H1 (cell line): ENCODE results near the gene FBN1. TPM values are rescaled to one million over a fixed set of nuclear protein-coding genes. Genes with fewer than 3 reads are reported as not detected.

Experiments used
- CTCF ChIA-PET: fragments of 300-600 bp; sonication (Branson Sonifier 250); formaldehyde crosslinking; loops from one replicate; lab custom pipeline; 2021; ENCODE audit not compliant: partially characterized antibody; lab: Charles Lee
- POLR2A ChIA-PET: fragments of 300-600 bp; sonication (Branson Sonifier 250); formaldehyde crosslinking; loops from one replicate; lab custom pipeline; 2021; ENCODE audit warnings: inconsistent platforms; ENCODE audit not compliant: partially characterized antibody; lab: Charles Lee
- DNase-seq, 2 experiments: peaks; one replicate each; pipeline versions ENCODE4 v3.0.0 to v3.0.0-alpha.2; 2010 to 2022; ENCODE audit warnings: low spot score in 2 of 2, low read depth in 1 of 2, mixed read lengths in 1 of 2
- FAIRE-seq: peaks from 2 replicates; lab custom pipeline; 2011; peaks lifted over from hg19 to GRCh38; lab: Jason Lieb, UNC
- H2AFZ ChIP-seq: 2 replicates; pipeline ENCODE4 v1.8.1; 2012; ENCODE audit warnings: low read length, inconsistent platforms
- H2AK5ac ChIP-seq: 2 replicates; pipeline ENCODE4 v1.6.1; 2013; ENCODE audit warnings: low read depth, low read length
- H2BK120ac ChIP-seq: replicated peaks from 2 replicates; pipeline ENCODE3; 2013; ENCODE audit warnings: low read depth, low read length, inconsistent platforms
- H2BK12ac ChIP-seq: 2 replicates; pipeline ENCODE4 v1.6.1; 2013; ENCODE audit warnings: low read depth, low read length
- H2BK15ac ChIP-seq: 2 replicates; pipeline ENCODE4 v1.6.1; 2013; ENCODE audit warnings: low read length
- H2BK20ac ChIP-seq: 2 replicates; pipeline ENCODE4 v1.6.1; 2013; ENCODE audit warnings: low read length
- H2BK5ac ChIP-seq: 2 replicates; pipeline ENCODE4 v1.6.1; 2013; ENCODE audit warnings: low read depth, low read length
- H3K14ac ChIP-seq: 2 replicates; pipeline ENCODE4 v1.6.1; 2013; ENCODE audit warnings: inconsistent platforms; ENCODE audit not compliant: insufficient read length
- H3K18ac ChIP-seq: 2 replicates; pipeline ENCODE4 v1.6.1; 2013; ENCODE audit warnings: low read length; ENCODE audit errors: extremely low read depth
- H3K23ac ChIP-seq: 2 replicates; pipeline ENCODE4 v1.6.1; 2013; ENCODE audit warnings: inconsistent platforms; ENCODE audit not compliant: insufficient read length
- H3K23me2 ChIP-seq: 2 replicates; pipeline ENCODE4 v1.6.1; 2013; ENCODE audit warnings: low read depth, low read length
- H3K27ac ChIP-seq: 2 replicates; pipeline ENCODE4 v1.6.1; 2011; ENCODE audit warnings: low read depth, low read length, inconsistent platforms
- H3K27me3 ChIP-seq, 4 experiments: replicated peaks in 1 of 4; 1 replicate in 1 of 4; 2 replicates in 3 of 4; pipeline versions ENCODE4 v1.6.1 to v1.8.1; 2011 to 2013; ENCODE audit warnings: low read length in 3 of 4, mild to moderate bottlenecking in 3 of 4, inconsistent platforms in 2 of 4, mixed read lengths in 2 of 4, moderate library complexity in 1 of 4; ENCODE audit not compliant: control insufficient read depth in 3 of 4, insufficient read depth in 3 of 4; ENCODE audit errors: extremely low read depth in 1 of 4
- H3K36me3 ChIP-seq, 4 experiments: 2 replicates each; pipeline versions ENCODE4 v1.6.1 to v1.8.1; 2011 to 2013; ENCODE audit warnings: mild to moderate bottlenecking in 4 of 4, low read length in 3 of 4, moderate library complexity in 2 of 4, control low read depth in 1 of 4, inconsistent platforms in 1 of 4; ENCODE audit not compliant: insufficient read depth in 4 of 4, control insufficient read depth in 2 of 4
- H3K4ac ChIP-seq: replicated peaks from 2 replicates; pipeline ENCODE3; 2013; ENCODE audit warnings: low read length, low read depth, mixed read lengths, inconsistent platforms; ENCODE audit not compliant: insufficient read length
- H3K4me1 ChIP-seq, 4 experiments: replicated peaks in 1 of 4; 1 replicate in 1 of 4; 2 replicates in 3 of 4; pipeline versions ENCODE4 v1.6.1 to v1.8.1; 2011 to 2013; ENCODE audit warnings: low read length in 3 of 4, inconsistent platforms in 2 of 4, mixed read lengths in 1 of 4; ENCODE audit not compliant: insufficient read depth in 4 of 4, control insufficient read depth in 3 of 4
- H3K4me2 ChIP-seq, 2 experiments: 2 replicates each; pipeline versions ENCODE4 v1.6.1 to v1.8.1; 2011 to 2013; ENCODE audit warnings: low read depth in 2 of 2, low read length in 2 of 2, control low read depth in 1 of 2, inconsistent platforms in 1 of 2, mild to moderate bottlenecking in 1 of 2; ENCODE audit not compliant: insufficient read depth in 1 of 2
- H3K4me3 ChIP-seq, 4 experiments: fragments of 200-600, 300-600 bp in 1 of 4; sonication (generic), shearing (Covaris generic), sonication (Bioruptor Twin) in 1 of 4; 2 replicates each; pipeline versions ENCODE4 v1.5.1 to v1.8.1; 2011 to 2016; ENCODE audit warnings: low read length in 4 of 4, low read depth in 3 of 4, control low read depth in 2 of 4, inconsistent platforms in 2 of 4, mild to moderate bottlenecking in 2 of 4, mixed read lengths in 1 of 4, moderate library complexity in 1 of 4; ENCODE audit not compliant: insufficient read depth in 2 of 4; ENCODE audit errors: extremely low read depth in 1 of 4
- H3K56ac ChIP-seq: replicated peaks from 2 replicates; pipeline ENCODE3; 2013; ENCODE audit warnings: low read depth, mild to moderate bottlenecking, mixed read lengths, low read length, inconsistent platforms; ENCODE audit not compliant: insufficient read length
- H3K79me1 ChIP-seq: 2 replicates; pipeline ENCODE4 v1.6.1; 2013; ENCODE audit warnings: low read depth, low read length, control low read depth
- H3K79me2 ChIP-seq, 2 experiments: 2 replicates each; pipeline versions ENCODE4 v1.6.1 to v1.8.1; 2012 to 2013; ENCODE audit warnings: low read length in 2 of 2, mild to moderate bottlenecking in 2 of 2, inconsistent platforms in 1 of 2; ENCODE audit not compliant: insufficient read depth in 2 of 2, control insufficient read depth in 1 of 2
- H3K9ac ChIP-seq, 4 experiments: replicated peaks in 1 of 4; 1 replicate in 1 of 4; 2 replicates in 3 of 4; pipeline versions ENCODE4 v1.6.1 to v1.8.1; 2011 to 2013; ENCODE audit warnings: low read depth in 3 of 4, low read length in 3 of 4, control low read depth in 2 of 4, mild to moderate bottlenecking in 2 of 4, moderate library complexity in 2 of 4, inconsistent platforms in 1 of 4; ENCODE audit errors: extremely low read depth in 1 of 4
- H3K9me3 ChIP-seq, 2 experiments: 2 replicates each; pipeline versions ENCODE4 v1.6.1 to v1.8.1; 2012 to 2013; ENCODE audit warnings: mild to moderate bottlenecking in 2 of 2, moderate library complexity in 2 of 2, control low read depth in 1 of 2, inconsistent platforms in 1 of 2, low read depth in 1 of 2, low read length in 1 of 2, mixed read lengths in 1 of 2; ENCODE audit not compliant: insufficient read depth in 2 of 2
- H4K20me1 ChIP-seq, 2 experiments: replicated peaks in 1 of 2; 2 replicates each; pipeline versions ENCODE3 to v1.8.1; 2011 to 2013; ENCODE audit warnings: inconsistent platforms in 2 of 2, low read length in 2 of 2, mild to moderate bottlenecking in 1 of 2; ENCODE audit not compliant: insufficient read depth in 2 of 2, control insufficient read depth in 1 of 2
- H4K5ac ChIP-seq: 2 replicates; pipeline ENCODE4 v1.6.1; 2013; ENCODE audit warnings: low read length, low read depth, mixed read lengths, inconsistent platforms; ENCODE audit not compliant: insufficient read length
- H4K8ac ChIP-seq: 2 replicates; pipeline ENCODE4 v1.8.0; 2013; ENCODE audit warnings: mild to moderate bottlenecking, moderate library complexity, low read length, inconsistent platforms; ENCODE audit not compliant: insufficient read depth; ENCODE audit errors: extremely low read depth
- H4K91ac ChIP-seq: replicated peaks from 2 replicates; pipeline ENCODE3; 2013; ENCODE audit warnings: low read length, mixed read lengths, inconsistent platforms; ENCODE audit not compliant: insufficient read length
- CBX5 ChIP-seq: fragments of 300-800, 300-1000 bp; sonication (generic); IDR thresholded peaks from 2 replicates; pipeline ENCODE4 v1.7.1; 2016; ENCODE audit warnings: antibody characterized with exemption, low read length, low read depth
- HDAC6 ChIP-seq: IDR thresholded peaks from one replicate; pipeline ENCODE4 v1.7.1; 2012; ENCODE audit warnings: low read depth, mild to moderate bottlenecking, inconsistent platforms, low read length, moderate library complexity
- JUND ChIP-seq: IDR thresholded peaks from 2 replicates; pipeline ENCODE4 v1.6.1; 2011; ENCODE audit warnings: mild to moderate bottlenecking, improper control_type of control experiment, low read length
- KDM4A ChIP-seq: IDR thresholded peaks from one replicate; pipeline ENCODE4 v1.7.1; 2012; ENCODE audit warnings: low read depth, mild to moderate bottlenecking, moderate library complexity, low read length, inconsistent platforms; ENCODE audit not compliant: severe bottlenecking
- POU5F1 ChIP-seq: IDR thresholded peaks from 2 replicates; pipeline ENCODE4 v1.6.1; 2011; ENCODE audit warnings: low read depth, mild to moderate bottlenecking, low read length, moderate library complexity
- RBBP5 ChIP-seq: IDR thresholded peaks from 2 replicates; pipeline ENCODE4 v1.7.1; 2012; ENCODE audit warnings: low read depth, mild to moderate bottlenecking, inconsistent platforms, low read length, moderate library complexity, borderline replicate concordance
- RFX5 ChIP-seq: IDR thresholded peaks from 2 replicates; pipeline ENCODE4 v1.6.1; 2011; ENCODE audit warnings: low read depth, low read length, improper control_type of control experiment, borderline replicate concordance
- RNF2 ChIP-seq: fragments of 200-900, 300-1000 bp; sonication (generic); IDR thresholded peaks from 2 replicates; pipeline ENCODE4 v1.7.1; 2016; ENCODE audit warnings: borderline replicate concordance, low read depth, mild to moderate bottlenecking, antibody characterized with exemption, low read length; ENCODE audit not compliant: poor library complexity, severe bottlenecking; ENCODE audit errors: missing control alignments
- SP1 ChIP-seq: IDR thresholded peaks from 2 replicates; pipeline ENCODE4 v1.6.1; 2011; ENCODE audit warnings: low read depth, low read length
- SP2 ChIP-seq: IDR thresholded peaks from 2 replicates; pipeline ENCODE4 v1.6.1; 2012; ENCODE audit warnings: mild to moderate bottlenecking, low read length, inconsistent platforms
- TAF1 ChIP-seq: IDR thresholded peaks from 2 replicates; pipeline ENCODE4 v1.6.1; 2011; ENCODE audit warnings: mild to moderate bottlenecking, low read depth, low read length
- TBP ChIP-seq: IDR thresholded peaks from 2 replicates; pipeline ENCODE4 v1.6.1; 2011; ENCODE audit warnings: low read depth, low read length, improper control_type of control experiment
- TCF12 ChIP-seq: IDR thresholded peaks from 2 replicates; pipeline ENCODE4 v1.6.1; 2011; ENCODE audit warnings: low read depth, mild to moderate bottlenecking, low read length
- WGBS, 2 experiments: shearing (Covaris generic) in 1 of 2; methylation state at CpG; one replicate each; pipeline versions ENCODE4 v1.1.6 to v1.1.7; 2013 to 2015; ENCODE audit warnings: low lambda C conversion rate in 2 of 2, mixed read lengths in 2 of 2, inconsistent platforms in 1 of 2, low coverage in 1 of 2, missing lambda C conversion rate in 1 of 2; ENCODE audit not compliant: insufficient replicate concordance in 2 of 2, insufficient coverage in 1 of 2, insufficient read length in 1 of 2; ENCODE audit errors: extremely low coverage in 1 of 2, missing lambda C conversion rate in 1 of 2; 5-methylcytosine and 5-hydroxymethylcytosine counted together
- polyA plus RNA-seq, 7 experiments: library from polyadenylated mRNA; depleted of rRNA in 3 of 7; stranded (reverse) in 5 of 7; unstranded in 2 of 7; fragments of >200 nt in 5 of 7; fragments of 200-250 nt in 2 of 7; gene quantifications; 1 replicate in 5 of 7; 2 replicates in 1 of 7; 4 replicates in 1 of 7; pipeline versions ENCODE4 v1.2.1 to v1.2.3, GENCODE V29; 2011 to 2013; ENCODE audit warnings: missing spikeins in 2 of 7, mixed read lengths in 2 of 7
- total RNA-seq: library from RNA; stranded (reverse); fragmentation: NEBNext Ultra II Directional; extraction: Animal tissue kit (Norgen Biotek cat#: 25700); gene quantifications from 2 replicates; pipeline ENCODE4 v1.2.1, GENCODE V29; 2021
- TF ChIP-seq, protein P1 (sequence below): IDR thresholded peaks from 2 replicates; pipeline ENCODE4 v1.6.1; 2012; ENCODE audit warnings: low read length, inconsistent platforms

Gene FBN1
- total and polyA plus RNA-seq, 2 of the 8 experiments (the other 6 are each of a cell fraction or from before 2014, with no cell fraction given): 3.0 to 4.0 TPM

DNA sequence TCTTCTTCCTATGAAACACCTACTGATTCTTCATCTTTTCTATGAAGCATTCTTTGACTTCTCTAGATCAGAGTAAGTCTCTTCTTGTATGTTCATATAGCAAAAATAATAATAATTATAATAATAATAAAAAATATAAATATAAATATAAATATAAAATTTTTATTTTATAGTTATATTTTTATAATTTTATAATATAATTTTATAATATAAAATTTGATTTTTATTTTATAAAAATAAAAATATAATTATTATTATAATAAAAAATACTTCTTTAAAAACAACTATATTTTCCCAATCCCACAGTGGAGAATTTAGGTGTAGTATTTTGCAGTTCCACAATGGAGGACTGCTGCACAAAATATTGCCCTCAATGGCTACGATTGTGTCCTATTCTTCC is 279.9 kb downstream of the FBN1 start:
- ChIA-PET POLR2A (no interaction called here), CTCF (interaction anchor here (0.7 to 1.9 kb wide), 3 partner anchors 29 to 337 kb away, joined by 3 to 5 read pairs (median 4); no protein-coding TSS in a partner anchor)
- FAIRE-seq (no peak), DNase-seq (no peak)
- no peak overlapping the region for H3K56ac ChIP-seq
- H4K91ac ChIP-seq: no peak overlapping the region
- no peaks in the 10 kb centered on the region for H3K79me1 ChIP-seq
- H3K36me3 ChIP-seq: no peaks in the 10 kb centered on the region
- H2BK5ac ChIP-seq: no peak overlapping the region
- H4K20me1 ChIP-seq: no peaks in the 10 kb centered on the region
- no peak overlapping the region for H3K14ac ChIP-seq
- no peak overlapping the region for H2AK5ac ChIP-seq
- H4K5ac ChIP-seq: no peak overlapping the region
- H3K4ac ChIP-seq: no peak overlapping the region
- no peak overlapping the region for H3K18ac ChIP-seq
- no peaks in the 10 kb centered on the region for H3K27me3 ChIP-seq
- H3K9me3 ChIP-seq: no peaks in the 10 kb centered on the region
- H3K23me2 ChIP-seq: no peaks in the 10 kb centered on the region
- no peak overlapping the region for H3K27ac ChIP-seq
- no peak overlapping the region for H2BK12ac ChIP-seq
- no peaks in the 10 kb centered on the region for H3K4me1 ChIP-seq
- H2BK20ac ChIP-seq: no peak overlapping the region
- no peak overlapping the region for H3K4me2 ChIP-seq
- H3K23ac ChIP-seq: no peak overlapping the region
- no peak overlapping the region for H3K9ac ChIP-seq
- 89% methylated on average over 1 of the region's 1 CpG; no CpG with 5 or more reads in 1 of the 2 experiments for WGBS, 2 experiments
- H3K4me3 ChIP-seq: no peak overlapping the region
- H2BK120ac ChIP-seq: no peak overlapping the region
- H2BK15ac ChIP-seq: no peak overlapping the region
- H2AFZ ChIP-seq: no peak overlapping the region
- no peak overlapping the region for H4K8ac ChIP-seq
- no peaks in the 10 kb centered on the region for H3K79me2 ChIP-seq
- no peak for TF ChIP-seq TAF1
- TF ChIP-seq CBX5: no peak
- TF ChIP-seq HDAC6: no peak
- TF ChIP-seq, protein P1, sequence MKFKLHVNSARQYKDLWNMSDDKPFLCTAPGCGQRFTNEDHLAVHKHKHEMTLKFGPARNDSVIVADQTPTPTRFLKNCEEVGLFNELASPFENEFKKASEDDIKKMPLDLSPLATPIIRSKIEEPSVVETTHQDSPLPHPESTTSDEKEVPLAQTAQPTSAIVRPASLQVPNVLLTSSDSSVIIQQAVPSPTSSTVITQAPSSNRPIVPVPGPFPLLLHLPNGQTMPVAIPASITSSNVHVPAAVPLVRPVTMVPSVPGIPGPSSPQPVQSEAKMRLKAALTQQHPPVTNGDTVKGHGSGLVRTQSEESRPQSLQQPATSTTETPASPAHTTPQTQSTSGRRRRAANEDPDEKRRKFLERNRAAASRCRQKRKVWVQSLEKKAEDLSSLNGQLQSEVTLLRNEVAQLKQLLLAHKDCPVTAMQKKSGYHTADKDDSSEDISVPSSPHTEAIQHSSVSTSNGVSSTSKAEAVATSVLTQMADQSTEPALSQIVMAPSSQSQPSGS: no peak
- TF ChIP-seq RBBP5: no peak
- TF ChIP-seq KDM4A: no peak
- no peak for TF ChIP-seq RFX5
- TF ChIP-seq JUND: no peak
- TF ChIP-seq RNF2: no peak
- no peak for TF ChIP-seq TBP
- no peak for TF ChIP-seq TCF12
- no peak for TF ChIP-seq POU5F1
- TF ChIP-seq SP2: no peak
- TF ChIP-seq SP1: no peak
